ENCODE measurements around the gene CLPX.
"Not testable (repeated sequence)": the region's sequence is repeated elsewhere in the genome, so short reads cannot be mapped to it uniquely, and the experiment has no call there.

The CLPX gene

DNA sequence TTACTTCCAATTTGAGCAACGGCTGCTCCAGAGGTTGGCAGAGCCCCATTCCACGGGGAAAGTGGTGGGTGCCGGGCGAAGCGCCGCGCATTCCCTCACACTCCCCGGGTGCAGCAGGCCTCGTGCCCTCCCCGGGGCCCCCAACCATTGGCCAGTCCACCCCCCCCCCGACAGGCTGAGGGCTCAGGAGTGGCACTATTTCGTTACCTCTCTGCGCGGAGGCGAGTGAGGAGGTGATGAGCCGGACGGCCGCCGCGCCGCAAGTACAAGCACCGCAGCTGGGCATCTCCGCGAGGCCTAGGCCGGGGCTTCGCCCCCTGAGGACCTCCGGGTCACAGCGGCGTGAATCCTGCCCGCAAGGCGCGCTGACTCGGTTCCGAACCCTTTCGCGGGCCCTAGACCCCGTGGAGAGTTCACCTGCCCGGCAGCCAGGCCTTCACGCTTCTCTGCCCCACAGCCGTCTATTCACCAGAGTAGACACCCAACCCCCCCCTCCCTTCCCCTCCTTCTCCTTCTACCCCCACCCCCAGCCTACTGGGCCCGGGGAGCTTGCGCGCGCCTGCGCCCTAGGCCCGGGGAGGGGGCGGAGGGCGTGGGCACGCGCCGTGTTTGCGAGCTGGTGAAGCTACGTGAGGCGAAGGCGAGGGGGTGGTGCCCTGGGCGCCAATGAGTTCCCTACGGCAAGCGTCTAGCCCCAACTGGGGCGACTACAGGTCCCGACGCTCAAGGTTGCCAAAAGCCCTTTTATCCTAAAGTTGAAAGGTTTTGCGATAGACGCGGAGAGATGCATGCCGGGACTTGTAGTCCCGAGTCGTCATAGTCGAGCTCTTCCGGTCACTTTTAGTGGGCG, at the start of gene CLPX:
CLPX (minus strand) TSS at position 475 of the 850 bp plus-strand sequence; CDS start at position 286, 189 bp downstream.
- DNase-seq: peak; percentile 38 to 94 (median 84)

DNA sequence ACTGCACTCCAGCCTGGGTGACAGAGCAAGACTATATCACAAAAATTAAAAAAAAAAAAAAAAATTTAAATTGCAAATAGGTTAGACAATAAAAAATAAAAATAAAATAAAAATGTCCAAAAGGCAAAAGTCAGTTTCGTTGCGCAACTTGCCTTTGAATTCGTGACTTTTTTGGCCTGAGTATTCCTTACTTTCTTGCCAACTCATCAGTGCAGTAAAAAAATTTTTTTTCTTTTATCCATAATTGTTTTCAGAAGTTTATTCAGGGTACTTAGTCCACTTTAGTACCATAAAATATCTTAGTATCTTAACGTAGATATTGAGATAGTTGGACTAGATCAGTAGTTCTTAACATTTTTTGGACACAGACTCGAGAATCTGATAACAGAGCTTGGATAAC, 48.6 kb upstream of the CLPX start:
- DNase-seq: no peak

DNA sequence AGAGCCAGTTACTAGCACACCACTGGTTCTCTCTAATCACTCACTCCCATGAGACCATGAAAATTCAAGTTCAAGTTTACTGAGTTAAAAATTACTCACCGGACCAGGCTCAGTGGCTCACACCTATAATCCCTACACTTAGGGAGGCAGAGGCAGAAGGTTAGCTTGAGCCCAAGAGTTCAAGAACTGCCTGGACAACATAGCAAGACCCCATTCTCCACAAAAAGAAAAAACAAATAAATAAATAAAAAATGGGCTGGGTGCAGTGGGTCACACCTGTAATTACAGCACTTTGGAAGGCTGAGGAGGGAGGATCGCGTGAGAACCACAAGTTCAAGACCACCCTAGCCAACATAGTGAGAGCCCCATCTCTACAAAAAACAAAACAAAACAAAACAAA, 47.4 kb upstream of the CLPX start:
- DNase-seq: no peak

DNA sequence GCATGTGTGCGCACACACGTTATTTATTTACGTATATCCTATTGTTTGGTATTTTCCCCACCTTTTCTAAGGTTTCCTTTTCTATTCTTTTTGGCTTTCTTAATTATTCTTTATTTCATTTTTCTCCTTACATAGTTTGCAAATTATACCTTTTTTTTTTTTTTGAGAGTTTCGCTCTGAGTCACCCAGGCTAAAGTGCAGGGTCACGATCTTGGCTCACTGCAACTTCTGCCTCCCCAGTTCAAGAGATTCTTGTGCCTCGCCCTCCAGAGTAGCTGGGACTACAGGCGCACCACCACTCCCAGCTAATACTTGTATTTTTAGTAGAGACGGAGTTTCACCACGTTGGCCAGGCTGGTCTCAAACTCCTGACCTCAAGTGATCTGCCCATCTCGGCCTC, 46.2 kb upstream of the CLPX start:
- no peak for DNase-seq

DNA sequence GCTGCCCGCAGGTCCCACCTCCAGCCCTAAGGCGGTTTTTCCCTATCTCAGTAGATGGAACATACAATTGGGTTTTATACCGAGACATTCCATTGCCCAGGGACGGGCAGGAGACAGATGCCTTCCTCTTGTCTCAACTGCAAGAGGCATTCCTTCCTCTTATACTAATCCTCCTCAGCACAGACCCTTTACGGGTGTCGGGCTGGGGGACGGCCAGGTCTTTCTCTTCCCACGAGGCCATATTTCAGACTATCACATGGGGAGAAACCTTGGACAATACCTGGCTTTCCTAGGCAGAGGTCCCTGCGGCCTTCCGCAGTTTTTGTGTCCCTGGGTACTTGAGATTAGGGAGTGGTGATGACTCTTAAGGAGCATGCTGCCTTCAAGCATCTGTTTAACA, 41.8 kb upstream of the CLPX start:
- not testable (repeated sequence) for DNase-seq

DNA sequence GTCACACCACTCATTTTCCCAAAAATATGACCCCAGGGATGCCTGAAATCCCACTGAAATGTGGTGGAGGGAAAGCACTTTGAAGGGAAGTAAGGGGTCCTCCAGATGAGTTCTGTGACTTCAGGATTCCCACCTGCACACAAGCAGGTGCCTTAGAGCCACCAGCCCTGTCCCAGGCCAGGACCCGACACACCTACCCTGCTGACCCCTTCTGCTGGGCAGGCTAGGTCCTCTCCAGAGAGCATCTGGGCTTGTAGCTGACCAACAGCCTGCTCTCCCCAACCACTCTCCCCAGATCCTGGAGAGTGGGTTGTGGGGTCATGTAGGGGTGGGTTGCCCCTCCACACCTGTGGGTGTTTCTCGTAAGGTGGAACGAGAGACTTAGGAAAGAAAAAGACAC, 41.1 kb upstream of the CLPX start:
- DNase-seq: no peak

DNA sequence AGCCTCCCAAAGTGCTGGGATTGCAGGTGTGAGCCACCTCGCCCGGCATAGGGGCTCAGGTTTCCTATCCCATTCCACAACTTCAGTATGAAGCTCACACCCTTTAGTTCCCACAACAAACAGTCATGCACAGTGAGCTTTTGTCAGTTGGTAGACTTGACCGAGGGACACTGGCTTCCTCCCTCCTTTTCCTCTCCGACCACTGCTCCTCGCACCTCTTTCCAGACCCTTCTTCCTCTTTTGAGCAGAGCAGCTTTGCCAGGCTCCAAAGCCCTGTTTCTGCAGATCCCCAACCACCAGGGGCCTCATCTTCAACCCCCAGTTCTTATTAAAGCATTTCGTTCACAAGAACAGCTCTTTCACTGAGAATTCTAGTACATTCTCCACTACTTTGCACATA, 38.9 kb upstream of the CLPX start:
- no peak for DNase-seq

DNA sequence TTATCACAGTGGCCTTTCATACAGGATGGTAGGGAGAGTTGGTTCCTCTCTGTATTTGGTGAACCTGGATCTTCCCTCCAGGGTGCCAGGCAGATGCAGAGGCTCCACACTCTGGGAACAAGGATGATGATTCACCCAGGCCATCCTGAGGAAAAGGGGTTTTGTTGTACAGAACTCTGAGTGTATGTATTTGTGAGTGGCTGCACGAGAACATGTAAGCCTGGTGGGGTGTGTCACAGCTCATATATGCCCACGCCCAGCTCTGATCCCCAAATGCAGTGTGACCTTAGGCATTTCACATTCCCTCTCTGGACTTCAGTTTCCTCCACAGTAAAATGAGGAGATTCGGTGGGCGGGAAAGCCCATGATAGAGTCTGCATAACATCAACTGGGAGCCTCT, 37.7 kb upstream of the CLPX start:
- no peak for DNase-seq

DNA sequence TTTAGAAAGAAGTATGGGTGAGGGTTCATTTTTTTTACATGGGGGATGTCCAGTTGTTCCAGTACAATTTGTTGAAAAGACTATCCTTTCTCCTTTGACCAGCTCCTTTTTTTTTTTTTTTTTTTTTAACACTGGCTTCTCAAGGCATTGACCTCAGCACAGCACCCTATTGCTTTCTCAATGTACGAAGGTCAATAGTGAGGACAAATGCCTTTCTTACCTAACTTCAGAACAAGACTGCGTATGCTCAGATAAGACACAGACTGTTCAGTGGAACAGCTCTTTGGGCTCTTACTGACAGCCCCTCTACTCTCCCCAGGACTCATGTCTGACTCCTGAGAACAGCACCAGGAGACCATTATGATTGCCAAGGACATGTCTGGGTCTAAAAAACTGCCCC, 36.6 kb upstream of the CLPX start:
- no peak for DNase-seq

DNA sequence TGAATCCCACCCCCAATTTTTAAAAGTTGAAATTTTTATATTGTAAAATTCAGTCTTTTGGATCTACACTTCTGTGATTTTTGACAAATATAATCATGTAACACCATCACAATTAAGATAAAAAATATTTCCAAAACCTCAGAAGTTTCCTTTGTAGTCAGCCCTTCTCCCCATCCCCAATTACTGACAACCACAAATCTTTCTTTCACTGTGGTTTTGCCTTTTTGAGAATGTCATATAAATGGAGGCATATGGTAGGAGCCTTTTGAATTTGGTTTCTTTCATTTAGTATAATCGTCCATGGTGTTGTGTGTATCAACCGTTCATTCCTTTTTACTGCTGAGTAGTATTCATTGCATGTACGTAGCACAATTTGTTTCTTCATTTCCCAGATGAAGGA, 34.0 kb upstream of the CLPX start:
- no peak for DNase-seq

DNA sequence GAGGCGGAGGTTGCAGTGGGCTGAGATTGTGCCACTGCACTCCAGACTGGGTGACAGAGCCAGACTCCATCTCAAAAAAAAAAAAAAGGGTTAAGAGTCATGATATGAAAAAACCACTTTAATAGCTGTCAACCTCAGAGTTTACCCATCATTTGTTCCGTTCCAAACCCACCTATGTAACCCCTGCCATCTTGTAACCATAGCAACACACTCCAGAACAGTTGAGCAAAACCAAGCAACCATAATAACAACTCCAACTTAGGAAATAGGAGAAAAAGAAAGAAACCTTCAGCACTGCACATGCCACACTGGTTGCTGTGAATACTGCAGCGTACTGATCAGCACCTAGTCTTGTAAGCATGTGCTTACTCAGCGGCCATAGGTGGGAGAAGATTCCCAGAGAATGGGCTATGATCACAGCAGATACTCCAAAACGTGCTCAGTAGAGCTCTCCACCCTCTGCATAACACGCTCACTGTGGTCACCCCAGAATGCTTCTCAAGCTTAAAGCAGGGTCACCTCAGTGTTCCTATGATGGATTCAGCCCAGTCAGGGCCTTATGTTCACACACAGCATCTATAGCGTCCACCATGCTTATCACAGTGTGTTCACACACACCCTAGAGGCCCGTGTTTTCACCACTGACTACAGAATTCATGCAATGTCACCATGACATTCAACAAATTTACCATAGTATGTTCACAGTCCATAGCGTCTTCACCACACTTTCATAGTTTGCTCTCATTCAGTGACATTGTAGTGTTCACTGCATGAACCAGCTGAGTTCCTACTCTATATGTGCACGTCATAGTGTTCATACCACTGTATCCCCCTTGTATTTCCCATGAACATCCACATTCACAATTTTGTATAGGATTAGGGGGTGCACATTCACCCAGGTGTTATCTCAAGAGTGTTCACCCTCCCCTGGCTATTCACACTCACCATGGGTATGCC, 32.7 kb upstream of the CLPX start:
- DNase-seq: peak in 1 of 56 donors; percentile 2

DNA sequence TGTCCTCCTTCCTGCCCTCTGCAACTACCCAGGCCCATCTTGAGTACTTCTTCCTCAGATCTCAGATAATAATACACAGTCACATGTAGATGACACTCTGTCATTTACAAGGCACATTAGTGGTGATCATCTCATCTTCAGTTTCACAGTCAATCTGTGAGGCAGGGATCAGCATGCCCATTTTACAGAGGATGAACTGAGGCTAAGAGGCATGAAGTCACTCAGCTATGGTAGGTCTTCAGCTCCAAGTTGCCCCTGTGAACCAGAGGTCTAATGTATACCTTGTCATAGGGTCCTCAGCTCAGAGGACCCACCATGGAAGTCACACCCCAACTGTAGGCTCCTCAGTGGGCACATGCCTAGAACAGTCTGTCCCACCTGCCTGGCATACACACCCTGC, 30.4 kb upstream of the CLPX start:
- DNase-seq: no peak

DNA sequence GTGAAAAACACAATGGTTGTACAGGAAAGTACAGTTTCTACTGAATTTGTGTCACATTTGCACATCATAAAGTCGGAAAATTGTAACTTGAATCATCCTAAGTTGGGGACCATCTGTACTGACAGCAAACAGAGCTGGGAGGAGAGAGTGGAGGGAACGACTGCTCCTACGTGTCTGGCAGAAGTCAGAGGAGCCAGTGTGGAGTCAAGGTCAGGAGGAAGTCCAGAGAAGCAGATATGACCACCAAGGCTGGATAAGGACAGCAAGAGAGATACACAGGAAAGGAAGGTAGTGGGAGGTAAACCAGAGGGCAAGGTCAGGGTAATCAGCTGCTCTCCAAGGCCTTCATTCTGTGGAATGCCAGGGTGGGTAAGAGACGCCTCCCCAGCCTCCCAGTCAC, 28.9 kb upstream of the CLPX start:
- DNase-seq: no peak

DNA sequence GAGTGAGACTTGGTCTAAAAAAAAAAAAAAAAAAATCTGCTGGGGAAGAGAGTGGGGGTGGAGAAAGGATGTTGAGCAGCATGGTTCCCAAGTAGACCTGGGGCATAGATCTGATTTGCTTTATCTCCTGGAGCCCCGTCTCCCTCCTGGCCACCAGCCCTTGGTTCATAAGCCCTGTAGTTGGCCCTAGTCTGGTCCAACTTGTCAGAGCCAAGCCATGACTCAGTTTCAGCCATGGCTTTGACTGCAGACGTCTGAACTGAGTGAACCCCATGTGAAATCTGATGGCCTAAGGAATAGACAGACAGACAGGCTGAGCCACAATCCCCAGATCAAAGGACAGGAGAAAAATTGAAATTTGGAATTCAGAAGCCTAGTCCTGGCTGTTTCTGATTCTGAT, 28.1 kb upstream of the CLPX start:
- DNase-seq: no peak

DNA sequence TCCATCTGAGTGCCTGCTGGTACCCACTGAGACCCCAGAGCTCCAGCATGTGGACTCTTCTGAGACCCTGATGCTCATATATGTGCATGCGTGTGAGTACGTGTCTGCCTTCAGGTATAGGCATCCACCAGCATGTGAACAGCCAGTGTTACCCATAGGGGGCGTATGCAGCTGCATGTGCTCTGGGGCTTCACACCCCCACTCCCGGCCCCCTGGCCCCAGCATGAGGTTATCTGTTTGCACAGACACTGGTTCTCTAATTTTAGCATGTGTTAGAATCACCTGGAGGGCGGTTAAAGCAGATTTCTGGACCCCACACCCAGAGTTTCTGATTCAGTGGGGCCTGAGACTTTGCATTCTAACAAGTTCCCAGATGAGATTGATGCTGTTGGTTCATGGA, 27.0 kb upstream of the CLPX start:
- DNase-seq: no peak

DNA sequence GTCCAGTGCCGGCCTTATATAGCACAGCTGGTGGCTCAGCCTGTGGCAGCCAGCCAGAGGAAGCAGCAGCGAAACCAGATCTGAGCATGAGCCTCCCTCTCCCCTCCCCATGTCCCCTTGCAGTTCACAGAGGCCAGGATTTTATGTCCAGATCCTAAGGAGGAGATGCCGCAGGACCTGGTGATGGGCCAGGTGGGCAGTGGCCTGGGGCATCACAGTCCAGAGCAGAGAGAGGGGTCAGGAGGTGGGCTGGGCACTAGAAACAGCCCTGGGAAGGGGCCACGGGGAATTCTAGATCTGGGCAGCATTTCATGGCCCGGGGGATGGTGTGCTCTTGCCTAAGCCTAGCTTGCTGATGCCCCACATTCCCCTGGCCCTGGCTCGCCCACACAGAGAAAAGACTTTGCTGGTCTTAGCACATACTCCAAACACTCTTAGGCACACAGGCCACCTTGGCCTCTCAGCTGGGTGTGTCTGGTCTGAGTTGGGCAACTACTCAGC, 26.4 kb upstream of the CLPX start:
- DNase-seq: peak in 2 of 56 donors; percentile 6 to 9

DNA sequence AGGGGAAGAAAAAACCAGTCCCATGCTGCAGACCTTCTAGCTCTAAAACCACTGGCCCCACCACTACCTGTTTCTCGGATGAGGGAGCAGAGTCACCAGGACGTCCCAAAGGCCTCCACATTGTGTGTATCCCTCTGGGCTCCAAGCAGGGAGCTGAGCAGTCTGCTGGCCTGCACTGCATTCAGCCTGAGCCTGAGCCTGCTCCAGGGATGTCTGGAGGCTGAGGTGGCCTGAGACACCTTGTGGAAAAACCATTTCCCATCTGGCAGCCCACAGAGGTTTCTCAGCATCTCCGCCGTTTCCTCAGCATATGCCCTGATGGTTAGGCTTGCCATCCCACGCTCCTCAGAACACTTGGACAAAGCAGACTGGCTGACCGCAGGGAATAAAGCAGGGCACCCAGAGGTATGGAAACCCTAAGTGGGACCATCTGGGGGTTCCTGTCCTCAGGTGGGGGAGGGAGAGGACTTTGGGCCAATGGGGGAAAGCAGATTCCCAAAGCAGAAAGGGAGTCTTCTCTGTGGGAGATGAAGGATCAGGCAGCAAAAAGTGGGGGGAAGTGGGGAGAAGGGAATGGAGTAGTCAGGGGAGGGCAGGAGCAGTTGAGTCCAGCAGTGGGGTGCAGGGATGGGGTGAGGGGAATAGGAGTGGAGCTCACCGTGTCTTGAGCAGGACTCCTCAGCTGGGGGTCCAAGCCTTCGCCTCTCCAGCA, 25.8 kb upstream of the CLPX start, which contains the start of gene CILP:
CILP (minus strand) TSS at position 704 of the 712 bp plus-strand sequence. CDS start 1,718 bp downstream, outside the sequence.
- no peak for DNase-seq

DNA sequence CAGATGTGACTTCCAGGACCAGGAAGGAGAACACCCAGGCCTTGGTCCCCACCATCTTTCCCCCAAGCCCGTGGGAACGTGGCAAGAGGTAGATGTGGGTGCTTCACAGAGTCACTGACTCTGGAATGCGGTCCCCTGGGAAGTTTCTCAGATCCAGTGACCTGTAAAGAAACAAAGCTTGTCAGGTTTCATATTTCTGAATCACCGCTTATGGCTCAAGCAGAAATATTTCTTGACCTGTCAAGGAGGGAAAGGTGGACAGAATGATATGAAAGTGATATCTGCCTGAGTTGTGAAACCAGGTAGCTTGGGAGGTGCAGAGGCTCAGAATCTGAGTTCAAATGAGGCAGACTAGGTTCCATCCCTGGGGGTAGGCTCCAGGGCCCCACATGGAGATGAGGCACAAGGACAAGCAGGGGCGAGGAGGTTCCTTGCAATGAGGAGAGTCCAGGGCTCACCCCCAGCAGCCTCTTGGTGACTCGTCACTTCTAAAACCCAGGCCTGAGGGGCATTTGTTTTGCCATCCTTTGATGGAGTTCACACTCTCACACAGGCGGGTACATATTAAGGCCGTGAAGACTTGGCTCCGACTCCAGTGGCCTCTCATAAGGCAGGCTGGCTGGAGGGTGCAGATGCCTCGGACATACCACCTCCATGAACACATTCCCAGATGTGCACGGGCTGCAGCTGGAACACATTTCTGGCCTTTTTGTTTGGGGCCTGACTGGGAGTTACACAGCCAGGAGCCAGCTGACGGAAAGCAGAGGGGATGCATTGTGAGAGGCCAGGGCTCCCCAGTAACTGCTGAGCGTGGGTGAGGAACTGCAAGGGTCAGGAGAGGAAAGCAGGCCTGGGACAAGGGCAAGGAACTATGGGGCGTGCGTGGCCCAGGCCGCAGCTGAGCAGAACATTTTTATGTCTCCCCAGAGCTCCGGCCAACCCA, 24.8 kb upstream of the CLPX start:
- DNase-seq: no peak

DNA sequence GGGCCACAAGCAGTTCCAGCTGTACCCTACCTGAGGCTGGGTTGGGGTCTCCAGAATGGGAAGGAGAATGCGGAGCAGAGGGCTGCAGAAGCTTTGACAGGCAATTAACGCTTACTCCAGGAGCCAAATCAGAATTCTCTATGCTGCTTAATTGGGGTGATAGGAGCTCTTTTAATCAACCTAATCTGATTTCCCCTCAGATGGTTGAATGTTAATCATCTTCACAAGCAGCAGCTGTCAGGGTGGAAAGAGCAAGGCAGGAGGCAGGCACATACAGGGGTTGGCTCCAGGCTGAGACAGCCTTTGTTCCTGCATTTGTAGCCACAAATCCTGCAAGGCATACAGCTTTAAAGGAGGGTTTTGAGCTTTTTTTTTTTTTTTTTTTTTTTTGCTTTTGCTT, 23.5 kb upstream of the CLPX start:
- no peak for DNase-seq

DNA sequence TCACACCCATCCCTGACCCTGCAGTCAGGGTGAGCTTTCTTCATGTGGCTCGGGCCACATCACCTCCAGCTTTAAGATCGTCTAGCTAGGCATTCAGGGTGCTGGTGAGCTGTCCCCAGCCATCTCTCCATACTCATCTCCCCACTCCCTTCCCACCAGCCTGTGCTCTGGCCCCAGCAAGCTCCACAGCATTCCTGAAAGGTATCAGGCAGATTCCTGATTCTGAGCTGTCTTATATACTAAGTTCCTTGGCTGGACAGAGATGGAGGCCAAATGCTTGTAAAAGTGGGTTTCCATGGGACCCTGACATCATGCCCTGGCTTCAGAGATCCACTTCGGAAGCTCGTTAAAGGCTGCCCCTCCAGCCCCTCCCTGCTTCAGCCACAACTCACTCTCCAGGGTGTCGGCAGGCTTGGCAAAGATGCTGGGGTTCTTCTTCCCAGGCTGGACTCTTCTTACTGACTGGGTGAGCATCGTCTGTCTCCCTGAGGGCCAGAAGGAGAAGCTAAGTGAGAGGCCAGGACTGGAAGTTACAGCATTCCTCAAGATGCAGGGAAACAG, 22.2 kb upstream of the CLPX start:
- DNase-seq: no peak

Data from amygdala (tissue), 56 donors.